Lung (tissue), 12 donors: Measurements from ENCODE around the gene CPS1. TPM values are rescaled to one million over a fixed set of nuclear protein-coding genes. Genes with fewer than 3 reads are reported as not detected.

Source experiments
- ATAC-seq: fragments of 200-7000 bp; cut with Tn5 transposase; one replicate; pipeline ENCODE4 v1.9.1; 2020; ENCODE audit warnings: moderate number of reproducible peaks; ENCODE audit not compliant: insufficient read depth, low FRiP score
- DNase-seq, 3 donors: peaks; one replicate each; pipeline ENCODE4 v3.0.0-alpha.2; 2013 to 2017
- H3K27ac ChIP-seq, 2 donors: one replicate each; pipeline ENCODE4 v1.5.1; 2013; ENCODE audit warnings: mild to moderate bottlenecking in 2 of 2, moderate library complexity in 2 of 2, control low read depth in 1 of 2, inconsistent platforms in 1 of 2, low read depth in 1 of 2, low read length in 1 of 2
- H3K27me3 ChIP-seq, 3 donors: one replicate each; pipeline ENCODE4 v1.5.1; 2013; ENCODE audit warnings: low read length in 2 of 3; ENCODE audit not compliant: control insufficient read depth in 3 of 3, insufficient read depth in 3 of 3
- H3K36me3 ChIP-seq, 4 donors: one replicate each; pipeline ENCODE4 v1.5.1; 2013; ENCODE audit warnings: low read length in 4 of 4, mild to moderate bottlenecking in 1 of 4, moderate library complexity in 1 of 4; ENCODE audit not compliant: control insufficient read depth in 4 of 4, insufficient read depth in 4 of 4
- H3K4me1 ChIP-seq, 5 donors: one replicate each; pipeline ENCODE4 v1.5.1; 2013; ENCODE audit warnings: low read length in 5 of 5, mild to moderate bottlenecking in 2 of 5, moderate library complexity in 1 of 5; ENCODE audit not compliant: control insufficient read depth in 5 of 5, insufficient read depth in 5 of 5
- H3K4me3 ChIP-seq: one replicate; pipeline ENCODE4 v1.5.1; 2013; ENCODE audit warnings: mild to moderate bottlenecking, control low read depth, moderate library complexity
- H3K9ac ChIP-seq, 2 donors: one replicate each; pipeline ENCODE4 v1.5.1; 2013; ENCODE audit warnings: low read length in 2 of 2, control low read depth in 1 of 2; ENCODE audit not compliant: insufficient read depth in 1 of 2
- H3K9me3 ChIP-seq, 4 donors: one replicate each; pipeline ENCODE4 v1.5.1; 2013; ENCODE audit warnings: low read length in 3 of 4, mild to moderate bottlenecking in 1 of 4, moderate library complexity in 1 of 4; ENCODE audit not compliant: control insufficient read depth in 4 of 4, insufficient read depth in 3 of 4
- WGBS, 2 donors: extraction: QIAGEN DNeasy Blood & Tissue Kit; methylation state at CpG; one replicate each; pipeline ENCODE4 v1.1.7; 2013; 5-methylcytosine and 5-hydroxymethylcytosine counted together
- polyA plus RNA-seq, 2 donors: library from polyadenylated mRNA; stranded (reverse); fragments of 200-250 nt; gene quantifications; one replicate each; pipeline ENCODE4 v1.2.1, GENCODE V29; 2013
- total RNA-seq, 2 donors: library from RNA; depleted of rRNA in 1 of 2; stranded (reverse); fragments of >200 nt in 1 of 2; gene quantifications; one replicate each; pipeline ENCODE4 v1.2.1, GENCODE V29; 2014 to 2021
- TF ChIP-seq, protein P1 (sequence below): IDR thresholded peaks from 2 replicates; pipeline ENCODE4 v1.5.1; 2012; ENCODE audit warnings: mild to moderate bottlenecking; ENCODE audit errors: control extremely low read depth, extremely low read depth
- donor health status: control.
- donor health status: control.
- donor health status: Bipolar disorder and iron deficiency.
- donor health status: healthy.
- donor health status: DM: yes; HTN: yes; CAD: no.

The CPS1 gene
- total and polyA plus RNA-seq, 4 donors: 0.35 to 5.0 (median 1.9) TPM

DNA sequence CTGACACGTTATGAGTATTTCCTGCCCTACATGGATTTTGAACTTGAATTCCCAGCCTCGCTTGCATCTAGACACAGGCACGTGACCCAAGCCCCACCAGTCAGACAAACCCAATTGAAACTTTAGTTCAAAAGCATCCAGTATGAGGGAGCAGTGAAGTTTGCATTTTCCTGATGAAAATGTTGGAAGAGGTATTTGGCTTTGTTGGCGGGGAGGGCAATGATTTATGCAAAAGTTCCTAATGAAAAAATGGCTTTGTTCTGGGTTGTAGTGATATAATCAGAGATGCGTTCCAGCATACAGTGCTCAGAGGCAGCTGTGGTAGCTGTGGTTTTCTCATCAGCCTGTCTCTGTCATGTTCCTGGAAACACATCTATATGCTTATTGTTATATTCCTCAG, 36.8 kb upstream of the CPS1 start:
- Histone ChIP-seq H3K36me3 (no peaks in the 10 kb centered on the region), H3K4me1 (no peaks in the 10 kb centered on the region), H3K9ac (no peak overlapping the region), H3K27me3 (no peaks in the 10 kb centered on the region), H3K4me3 (no peak overlapping the region), H3K27ac (no peak overlapping the region), H3K9me3 (no peaks in the 10 kb centered on the region)
- ATAC-seq (no peak), DNase-seq (no peak)
- WGBS, 2 donors: 82% methylated on average over 5 of the region's 5 CpGs
- TF ChIP-seq, protein P1, sequence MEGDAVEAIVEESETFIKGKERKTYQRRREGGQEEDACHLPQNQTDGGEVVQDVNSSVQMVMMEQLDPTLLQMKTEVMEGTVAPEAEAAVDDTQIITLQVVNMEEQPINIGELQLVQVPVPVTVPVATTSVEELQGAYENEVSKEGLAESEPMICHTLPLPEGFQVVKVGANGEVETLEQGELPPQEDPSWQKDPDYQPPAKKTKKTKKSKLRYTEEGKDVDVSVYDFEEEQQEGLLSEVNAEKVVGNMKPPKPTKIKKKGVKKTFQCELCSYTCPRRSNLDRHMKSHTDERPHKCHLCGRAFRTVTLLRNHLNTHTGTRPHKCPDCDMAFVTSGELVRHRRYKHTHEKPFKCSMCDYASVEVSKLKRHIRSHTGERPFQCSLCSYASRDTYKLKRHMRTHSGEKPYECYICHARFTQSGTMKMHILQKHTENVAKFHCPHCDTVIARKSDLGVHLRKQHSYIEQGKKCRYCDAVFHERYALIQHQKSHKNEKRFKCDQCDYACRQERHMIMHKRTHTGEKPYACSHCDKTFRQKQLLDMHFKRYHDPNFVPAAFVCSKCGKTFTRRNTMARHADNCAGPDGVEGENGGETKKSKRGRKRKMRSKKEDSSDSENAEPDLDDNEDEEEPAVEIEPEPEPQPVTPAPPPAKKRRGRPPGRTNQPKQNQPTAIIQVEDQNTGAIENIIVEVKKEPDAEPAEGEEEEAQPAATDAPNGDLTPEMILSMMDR: no peak

DNA sequence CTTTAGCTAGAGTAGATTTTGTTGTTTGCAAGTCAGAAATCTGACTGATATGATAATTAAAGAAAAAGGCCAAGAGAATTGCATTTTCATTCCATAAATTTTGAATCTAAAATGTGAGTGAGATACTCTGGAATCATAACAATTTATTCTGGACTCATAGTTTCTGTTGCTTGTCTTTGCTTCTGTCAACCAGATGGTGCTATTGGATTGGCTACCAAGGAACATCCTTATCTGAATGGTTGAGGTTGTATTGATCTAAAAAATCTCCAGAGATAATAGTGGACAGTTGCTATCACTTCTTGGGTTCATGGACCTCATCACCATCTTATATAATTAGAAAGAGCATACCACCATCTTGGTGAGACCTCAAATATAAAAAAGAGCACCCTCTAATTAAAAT, 34.0 kb upstream of the CPS1 start:
- ATAC-seq (no peak), DNase-seq (no peak)
- Histone ChIP-seq H3K27ac (no peak overlapping the region), H3K4me3 (no peak overlapping the region), H3K9me3 (no peaks in the 10 kb centered on the region), H3K36me3 (no peaks in the 10 kb centered on the region), H3K4me1 (no peaks in the 10 kb centered on the region), H3K27me3 (no peaks in the 10 kb centered on the region), H3K9ac (no peak overlapping the region)
- TF ChIP-seq, protein P1: no peak

DNA sequence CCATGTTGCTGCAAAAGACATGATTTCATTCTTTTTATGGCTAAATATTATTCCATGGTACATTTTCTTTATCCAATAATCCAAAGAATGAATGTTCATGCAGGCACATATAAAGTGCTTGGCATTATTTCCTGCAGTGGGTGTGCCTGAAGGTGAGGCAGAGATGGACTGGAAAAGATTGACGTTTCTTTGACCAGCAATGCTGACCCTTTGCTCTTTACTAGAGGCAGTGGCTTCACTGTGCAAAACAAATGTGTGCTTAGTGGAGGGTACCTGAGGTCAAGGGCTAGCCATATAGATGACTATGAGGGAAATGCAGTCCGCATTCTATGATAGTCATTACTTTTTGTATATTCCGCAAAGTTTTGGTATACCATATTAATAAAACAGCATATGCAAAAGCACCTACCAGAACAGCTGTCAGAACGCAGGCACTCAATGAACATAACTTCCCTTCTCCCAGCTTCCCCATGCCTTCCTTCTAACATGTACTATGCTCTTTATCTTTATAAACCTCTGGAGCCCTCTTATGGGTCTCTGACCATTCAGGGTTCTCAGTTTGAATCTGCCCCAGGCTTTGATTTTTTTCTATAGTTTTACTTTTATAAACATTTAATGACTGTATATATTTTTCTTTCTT, 32.6 kb upstream of the CPS1 start:
- no peak overlapping the region for H3K4me3 ChIP-seq
- H3K36me3 ChIP-seq: no peaks in the 10 kb centered on the region
- H3K27ac ChIP-seq: no peak overlapping the region
- no peaks in the 10 kb centered on the region for H3K27me3 ChIP-seq
- H3K9ac ChIP-seq: no peak overlapping the region
- ATAC-seq (no peak), DNase-seq (no peak)
- 84 to 89% methylated on average over 4 of the region's 4 CpGs for WGBS, 2 donors
- TF ChIP-seq, protein P1: no peak
- H3K9me3 ChIP-seq: no peaks in the 10 kb centered on the region
- no peaks in the 10 kb centered on the region for H3K4me1 ChIP-seq

DNA sequence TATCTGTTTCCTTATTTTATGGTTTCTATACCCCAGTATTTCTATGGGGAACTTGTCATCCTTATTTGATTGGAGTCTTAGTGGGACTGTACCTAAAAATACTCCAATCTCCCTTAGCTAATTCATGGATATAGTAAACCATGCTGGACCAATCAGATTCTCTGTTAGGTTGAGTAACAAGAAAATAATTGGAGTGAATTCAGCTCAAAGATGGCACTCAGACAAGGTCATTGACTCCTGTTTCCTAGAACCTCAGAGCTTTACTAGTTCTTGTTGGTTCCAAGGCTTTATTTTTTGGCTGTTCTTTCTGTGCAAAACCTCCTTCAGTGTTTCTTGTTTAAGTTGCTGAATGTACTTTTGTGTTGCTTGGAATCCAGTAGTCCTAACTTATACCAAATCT, 31.9 kb upstream of the CPS1 start:
- TF ChIP-seq, protein P1: no peak
- no peaks in the 10 kb centered on the region for H3K36me3 ChIP-seq
- no peak overlapping the region for H3K4me3 ChIP-seq
- no peaks in the 10 kb centered on the region for H3K4me1 ChIP-seq
- H3K27me3 ChIP-seq: no peaks in the 10 kb centered on the region
- no peak for ATAC-seq
- no peaks in the 10 kb centered on the region for H3K9me3 ChIP-seq
- DNase-seq: no peak
- no peak overlapping the region for H3K27ac ChIP-seq
- no peak overlapping the region for H3K9ac ChIP-seq
